H9 (cell line): ENCODE results near the gene RAB11FIP4. TPM values are rescaled to one million over a fixed set of nuclear protein-coding genes. Genes with fewer than 3 reads are reported as not detected.

Experiments used
- DNase-seq: peaks from one replicate; pipeline ENCODE4 v3.0.0-alpha.2; 2017
- H2AFZ ChIP-seq: one replicate; pipeline ENCODE4 v1.6.1; 2013; ENCODE audit warnings: mild to moderate bottlenecking, low read length, control low read depth, moderate library complexity
- H2AK5ac ChIP-seq: 2 replicates; pipeline ENCODE4 v1.6.1; 2013; ENCODE audit warnings: low read length, control low read depth, mixed read lengths; ENCODE audit not compliant: insufficient read length
- H2BK120ac ChIP-seq: one replicate; pipeline ENCODE4 v1.6.1; 2013; ENCODE audit warnings: low read depth, mild to moderate bottlenecking, low read length, control low read depth, inconsistent platforms; ENCODE audit not compliant: poor library complexity, severe bottlenecking
- H2BK12ac ChIP-seq: 2 replicates; pipeline ENCODE4 v1.6.1; 2013; ENCODE audit warnings: low read length, control low read depth, mixed read lengths, low read depth; ENCODE audit not compliant: insufficient read length
- H2BK15ac ChIP-seq: 2 replicates; pipeline ENCODE4 v1.6.1; 2013; ENCODE audit warnings: low read depth, low read length, control low read depth
- H2BK20ac ChIP-seq: one replicate; pipeline ENCODE4 v1.6.1; 2013; ENCODE audit warnings: low read depth, mild to moderate bottlenecking, low read length, control low read depth, inconsistent platforms; ENCODE audit not compliant: poor library complexity, severe bottlenecking
- H2BK5ac ChIP-seq: 2 replicates; pipeline ENCODE4 v1.6.1; 2013; ENCODE audit warnings: low read length, control low read depth, mixed read lengths; ENCODE audit not compliant: insufficient read length
- H3K14ac ChIP-seq: 2 replicates; pipeline ENCODE4 v1.6.1; 2013; ENCODE audit warnings: low read length, control low read depth; ENCODE audit not compliant: insufficient read depth
- H3K18ac ChIP-seq: 2 replicates; pipeline ENCODE4 v1.6.1; 2013; ENCODE audit warnings: low read depth, mild to moderate bottlenecking, mixed read lengths, low read length, control low read depth; ENCODE audit not compliant: insufficient read length
- H3K23ac ChIP-seq: 2 replicates; pipeline ENCODE4 v1.6.1; 2013; ENCODE audit warnings: low read length, control low read depth, mixed read lengths, low read depth; ENCODE audit not compliant: insufficient read length
- H3K23me2 ChIP-seq: 2 replicates; pipeline ENCODE4 v1.6.1; 2013; ENCODE audit warnings: low read depth, mild to moderate bottlenecking, mixed read lengths, low read length, control low read depth; ENCODE audit not compliant: insufficient read length, poor library complexity, severe bottlenecking
- H3K27ac ChIP-seq: 2 replicates; pipeline ENCODE4 v1.5.1; 2013; ENCODE audit warnings: low read length, control low read depth, mixed read lengths, low read depth; ENCODE audit not compliant: insufficient read length
- H3K27me3 ChIP-seq: 2 replicates; pipeline ENCODE4 v1.6.1; 2013; ENCODE audit warnings: low read length, control low read depth, inconsistent platforms; ENCODE audit not compliant: insufficient read depth
- H3K4ac ChIP-seq: 2 replicates; pipeline ENCODE4 v1.6.1; 2013; ENCODE audit warnings: low read depth, mild to moderate bottlenecking, control low read depth, inconsistent platforms, low read length, moderate library complexity
- H3K4me1 ChIP-seq: 2 replicates; pipeline ENCODE4 v1.6.1; 2013; ENCODE audit warnings: low read length, control low read depth, inconsistent platforms; ENCODE audit not compliant: insufficient read depth
- H3K4me2 ChIP-seq: 2 replicates; pipeline ENCODE4 v1.6.1; 2013; ENCODE audit warnings: low read length, control low read depth, mixed read lengths; ENCODE audit not compliant: insufficient read length, insufficient read depth
- H3K56ac ChIP-seq: 2 replicates; pipeline ENCODE4 v1.6.1; 2013; ENCODE audit warnings: low read depth, mild to moderate bottlenecking, mixed read lengths, low read length, control low read depth; ENCODE audit not compliant: insufficient read length
- H3K79me1 ChIP-seq: 2 replicates; pipeline ENCODE4 v1.6.1; 2013; ENCODE audit warnings: low read depth, mild to moderate bottlenecking, moderate library complexity, low read length, control low read depth, inconsistent platforms; ENCODE audit not compliant: insufficient read depth, poor library complexity, severe bottlenecking
- H3K79me2 ChIP-seq: 2 replicates; pipeline ENCODE4 v1.6.1; 2013; ENCODE audit warnings: low read length, control low read depth, inconsistent platforms; ENCODE audit not compliant: insufficient read depth
- H3K9ac ChIP-seq: 2 replicates; pipeline ENCODE4 v1.6.1; 2013; ENCODE audit warnings: low read length, control low read depth, mixed read lengths; ENCODE audit not compliant: insufficient read length; ENCODE audit errors: extremely low read depth
- H3K9me3 ChIP-seq: one replicate; pipeline ENCODE4 v1.6.1; 2013; ENCODE audit warnings: low read depth, low read length, inconsistent platforms; ENCODE audit not compliant: control insufficient read depth
- H3T11ph ChIP-seq: one replicate; pipeline ENCODE4 v1.6.1; 2013; ENCODE audit warnings: mild to moderate bottlenecking, low read length, control low read depth, inconsistent platforms
- H4K20me1 ChIP-seq: one replicate; pipeline ENCODE4 v1.6.1; 2013; ENCODE audit not compliant: control insufficient read depth, insufficient read length, insufficient read depth
- H4K5ac ChIP-seq: 2 replicates; pipeline ENCODE4 v1.6.1; 2013; ENCODE audit warnings: low read depth, mild to moderate bottlenecking, mixed read lengths, low read length, control low read depth; ENCODE audit not compliant: insufficient read length
- H4K8ac ChIP-seq: replicated peaks from 2 replicates; pipeline ENCODE4 v1.6.1; 2013; ENCODE audit warnings: low read length, control low read depth, mixed read lengths, low read depth; ENCODE audit not compliant: insufficient read length
- H4K91ac ChIP-seq: 2 replicates; pipeline ENCODE4 v1.6.1; 2013; ENCODE audit warnings: low read depth, mild to moderate bottlenecking, moderate library complexity, mixed read lengths, low read length, control low read depth; ENCODE audit not compliant: insufficient read length
- H3K27ac Mint-ChIP-seq, 3 experiments: 2 replicates in 2 of 3; 3 replicates in 1 of 3; pipeline ENCODE4 v1.8.0; 2020 to 2021; ENCODE audit warnings: mixed read lengths in 3 of 3, mild to moderate bottlenecking in 1 of 3, moderate library complexity in 1 of 3
- H3K27me3 Mint-ChIP-seq: 2 replicates; pipeline ENCODE4 v1.8.0; 2021; ENCODE audit warnings: low read depth, mild to moderate bottlenecking, moderate library complexity, mixed read lengths
- H3K36me3 Mint-ChIP-seq, 3 experiments: 2 replicates in 2 of 3; 3 replicates in 1 of 3; pipeline ENCODE4 v1.8.0; 2020 to 2021; ENCODE audit warnings: low read depth in 3 of 3, mixed read lengths in 3 of 3; ENCODE audit not compliant: insufficient read depth in 1 of 3
- H3K4me1 Mint-ChIP-seq, 2 experiments: 2 replicates each; pipeline ENCODE4 v1.8.0; 2020; ENCODE audit warnings: mixed read lengths in 2 of 2
- H3K4me3 Mint-ChIP-seq, 2 experiments: 2 replicates in 1 of 2; 3 replicates in 1 of 2; pipeline ENCODE4 v1.8.0; 2020 to 2021; ENCODE audit warnings: mild to moderate bottlenecking in 2 of 2, mixed read lengths in 2 of 2, moderate library complexity in 1 of 2
- H3K9me3 Mint-ChIP-seq, 2 experiments: 2 replicates in 1 of 2; 3 replicates in 1 of 2; pipeline ENCODE4 v1.8.0; 2020; ENCODE audit warnings: mild to moderate bottlenecking in 2 of 2, mixed read lengths in 2 of 2, moderate library complexity in 1 of 2
- CTCF ChIP-seq: fragments of 200-600 bp; sonication (generic); conservative IDR thresholded peaks from 3 replicates; pipeline ENCODE4 v1.8.0; 2021; ENCODE audit warnings: antibody characterized with exemption, mild to moderate bottlenecking
- WGBS: extraction: QIAGEN DNeasy Blood & Tissue Kit; methylation state at CpG from one replicate; pipeline ENCODE4 v1.1.7; 2013; ENCODE audit warnings: missing lambda C conversion rate, low lambda C conversion rate, mixed read lengths; ENCODE audit not compliant: insufficient read length; ENCODE audit errors: extremely low coverage; 5-methylcytosine and 5-hydroxymethylcytosine counted together
- total RNA-seq: library from RNA; stranded (reverse); gene quantifications from 2 replicates; pipeline ENCODE4 v1.2.1, GENCODE V29; 2021

The RAB11FIP4 gene
- total RNA-seq, 1 experiment from 2014 or later = 25.7 TPM

- H3K4me2 ChIP-seq = peak overlapping the region; percentile 73
- no peak overlapping the region for H2BK12ac ChIP-seq
- H2BK120ac ChIP-seq = no peak overlapping the region
- no peak overlapping the region for H3K23ac ChIP-seq
- H3K9me3 Mint-ChIP-seq = no peaks in the 10 kb centered on the region
- no peak overlapping the region for H2AFZ ChIP-seq
- H3K27me3 ChIP-seq = no peaks in the 10 kb centered on the region; the same call in 1 of the 2 replicates
- peaks cover 3% of the 10 kb centered on the region; the same call in 1 of the 2 replicates for H3K4me1 ChIP-seq
- H4K8ac ChIP-seq = no peak overlapping the region
- H4K91ac ChIP-seq = no peak overlapping the region
- no peak overlapping the region for H2BK20ac ChIP-seq
- no peak overlapping the region for H2BK15ac ChIP-seq
- no peak overlapping the region for H3K18ac ChIP-seq
- H3K27me3 Mint-ChIP-seq = peaks cover 56% of the 10 kb centered on the region
- H3K36me3 Mint-ChIP-seq = peaks cover 0 to 1% (median 0%) of the 10 kb centered on the region in 3 experiments; a peak in 2 of 7 replicates
- no peak overlapping the region for H3K9ac ChIP-seq
- TF ChIP-seq CTCF = no peak
- peaks cover 13% of the 10 kb centered on the region for H3K23me2 ChIP-seq
- peak; percentile 69 for DNase-seq
- H3K14ac ChIP-seq = 0 out of 2 replicates have a peak overlapping the region, but pooled peaks have one; percentile 3
- H2AK5ac ChIP-seq = no peak overlapping the region
- H3K4me1 Mint-ChIP-seq = peaks cover 18% of the 10 kb centered on the region in 2 experiments
- H3K9me3 ChIP-seq = no peaks in the 10 kb centered on the region
- H3K4ac ChIP-seq = no peak overlapping the region
- no peaks in the 10 kb centered on the region for H3K79me2 ChIP-seq
- H2BK5ac ChIP-seq = no peak overlapping the region
- peak overlapping the region; percentile 70 to 84 for H3K4me3 Mint-ChIP-seq
- no peak overlapping the region for H3T11ph ChIP-seq
- no peak overlapping the region for H3K56ac ChIP-seq
- no peaks in the 10 kb centered on the region for H3K79me1 ChIP-seq
- H3K27ac ChIP-seq = no peak overlapping the region
- WGBS = no CpG with 5 or more reads among the region's 56 CpGs
- H4K5ac ChIP-seq = no peak overlapping the region
- H3K27ac Mint-ChIP-seq = no peak overlapping the region
- peaks cover 3% of the 10 kb centered on the region for H4K20me1 ChIP-seq
These were observed 553 bp upstream of the RAB11FIP4 start for GRCh38 chr17:31390748-31391495.
